Measurements from ENCODE around the gene MBOAT1. TPM values are rescaled to one million over a fixed set of nuclear protein-coding genes. Genes with fewer than 3 reads are reported as not detected.
A peak's percentile ranks its signal among the peaks of the same experiment; 100 is the strongest.

The MBOAT1 gene
- total and polyA plus RNA-seq, 3 donors from 2014 or later: 4.1 to 5.3 (median 4.5) TPM

GRCh38 chr6:20238688-20239587, 26.7 kb upstream of the MBOAT1 start:
- intact Hi-C loops (cut with DNase I; ENCODE audit: low total_unique reads): no loop called here
- Histone ChIP-seq H3K9me3 (no peaks in the 10 kb centered on the region), H3K4me3 (peak overlapping the region; percentile 18 to 49), H3K27me3 (no peaks in the 10 kb centered on the region), H3K36me3 (ENCODE audit: low read depth, missing control alignments) (no peaks in the 10 kb centered on the region), H3K4me1 (no peaks in the 10 kb centered on the region), H3K27ac (no peak overlapping the region)
- DNase-seq: no peak
- 56 to 78% methylated on average over 12 to 36 of the region's 47 CpGs for WGBS, 2 donors
- TF ChIP-seq POLR2A (IDR thresholded peaks at IDR 0.05): no peak
- no peak for TF ChIP-seq CTCF (IDR thresholded peaks at IDR 0.05)

GRCh38 chr6:20237677-20238460, 25.6 kb upstream of the MBOAT1 start:
- 61 to 80% methylated on average over 10 of the region's 10 CpGs for WGBS, 2 donors
- Histone ChIP-seq H3K27me3 (no peaks in the 10 kb centered on the region), H3K27ac (no peak overlapping the region), H3K36me3 (ENCODE audit: low read depth, missing control alignments) (no peaks in the 10 kb centered on the region), H3K4me1 (no peaks in the 10 kb centered on the region), H3K9me3 (no peaks in the 10 kb centered on the region), H3K4me3 (no peak overlapping the region)
- intact Hi-C loops (cut with DNase I; ENCODE audit: low total_unique reads): no loop called here
- TF ChIP-seq CTCF (IDR thresholded peaks at IDR 0.05): no peak
- no peak for TF ChIP-seq POLR2A (IDR thresholded peaks at IDR 0.05)
- DNase-seq: no peak

GRCh38 chr6:20236909-20237600, 24.8 kb upstream of the MBOAT1 start:
- Histone ChIP-seq H3K4me3 (no peak overlapping the region), H3K27ac (no peak overlapping the region), H3K4me1 (no peaks in the 10 kb centered on the region), H3K9me3 (no peaks in the 10 kb centered on the region), H3K36me3 (ENCODE audit: low read depth, missing control alignments) (no peaks in the 10 kb centered on the region), H3K27me3 (no peaks in the 10 kb centered on the region)
- TF ChIP-seq CTCF (IDR thresholded peaks at IDR 0.05) (no peak), POLR2A (IDR thresholded peaks at IDR 0.05) (no peak)
- intact Hi-C loops (cut with DNase I; ENCODE audit: low total_unique reads): no loop called here
- DNase-seq: no peak
- WGBS, 2 donors: 79 to 88% methylated on average over 2 of the region's 2 CpGs

GRCh38 chr6:20236344-20236743, 24.1 kb upstream of the MBOAT1 start:
- no peaks in the 10 kb centered on the region for H3K9me3 ChIP-seq
- no peaks in the 10 kb centered on the region for H3K36me3 ChIP-seq (ENCODE audit: low read depth, missing control alignments)
- no peaks in the 10 kb centered on the region for H3K4me1 ChIP-seq
- no peak for TF ChIP-seq CTCF (IDR thresholded peaks at IDR 0.05)
- no peak for TF ChIP-seq POLR2A (IDR thresholded peaks at IDR 0.05)
- H3K4me3 ChIP-seq: no peak overlapping the region
- H3K27ac ChIP-seq: no peak overlapping the region
- intact Hi-C loops (cut with DNase I; ENCODE audit: low total_unique reads): no loop called here
- 89 to 94% methylated on average over 3 of the region's 3 CpGs for WGBS, 2 donors
- DNase-seq: no peak
- no peaks in the 10 kb centered on the region for H3K27me3 ChIP-seq

Data from testis (tissue), 3 donors.